ENCODE results near the gene DND1. TPM values are rescaled to one million over a fixed set of nuclear protein-coding genes. Genes with fewer than 3 reads are reported as not detected.
A peak's percentile ranks its signal among the peaks of the same experiment; 100 is the strongest.
"Not testable (repeated sequence)": the region's sequence is repeated elsewhere in the genome, so short reads cannot be mapped to it uniquely, and the experiment has no call there.

DND1 gene
- 1 to 10 TPM in 1 of 6 experiments, under 1 TPM in 5; 0.27 to 1.4 (median 0.69) TPM for total RNA-seq
- long read RNA-seq, result 0 reads

- intact Hi-C loops (cut with DNase I), result no loop called here
- TF ChIP-seq POLR2A (IDR thresholded peaks at IDR 0.05) (no peak), CTCF (IDR thresholded peaks at IDR 0.05) (no peak)
- WGBS (ENCODE audit: insufficient coverage, low coverage, low lambda C conversion rate, missing lambda C conversion rate), result 92% methylated on average over 17 of the region's 45 CpGs
- Histone ChIP-seq H3K9me3 (no peaks in the 10 kb centered on the region), H3K27ac (no peak within 1 kb of the TSS), H3K4me1 (no peaks in the 10 kb centered on the region), H3K4me3 (no peak within 1 kb of the TSS), H3K36me3 (peaks cover 0 to 58% (median 16%) of the 10 kb centered on the region in 4 donors), H3K27me3 (no peaks in the 10 kb centered on the region)
- ATAC-seq (peak in 1 of 4 donors; percentile 7), DNase-seq (no peak)
These were observed at the start of gene DND1 for GRCh38 chr5:140673187-140673976. Gene DND1 (minus strand): TSS chr5:140673576. CDS start chr5:140673542, 34 bp downstream.

- H3K27me3 ChIP-seq; H3K36me3 ChIP-seq; H3K9me3 ChIP-seq; H3K27ac ChIP-seq; H3K4me1 ChIP-seq; intact Hi-C loops (cut with DNase I); H3K4me3 ChIP-seq; DNase-seq: not testable (repeated sequence)
- ATAC-seq, result peak in 3 of 4 donors; percentile 16 to 38 (median 31)
- 75% methylated on average over 5 of the region's 5 CpGs for WGBS (ENCODE audit: insufficient coverage, low coverage, low lambda C conversion rate, missing lambda C conversion rate)
These were observed 48.0 kb upstream of the DND1 start for GRCh38 chr5:140721395-140721794.

- H3K36me3 ChIP-seq; H3K9me3 ChIP-seq; DNase-seq; intact Hi-C loops (cut with DNase I); ATAC-seq; H3K4me3 ChIP-seq; H3K27ac ChIP-seq; H3K27me3 ChIP-seq; H3K4me1 ChIP-seq: not testable (repeated sequence)
- WGBS (ENCODE audit: insufficient coverage, low coverage, low lambda C conversion rate, missing lambda C conversion rate), result 29% methylated on average over 5 of the region's 6 CpGs
These were observed 47.4 kb upstream of the DND1 start for GRCh38 chr5:140720738-140721137.

GRCh38 chr5:140718266-140718592 lies 44.9 kb upstream of the DND1 start:
- no peak overlapping the region for H3K27ac ChIP-seq
- no peaks in the 10 kb centered on the region for H3K4me1 ChIP-seq
- DNase-seq (no peak), ATAC-seq (no peak)
- no peak overlapping the region for H3K4me3 ChIP-seq
- 74% methylated on average over 7 of the region's 7 CpGs for WGBS (ENCODE audit: insufficient coverage, low coverage, low lambda C conversion rate, missing lambda C conversion rate)
- intact Hi-C loops (cut with DNase I), result loop anchor here in 1 of 2 donors (10.0 kb wide), 1 partner anchor 353 kb away; the partner anchor contains the start of gene SLC4A9
- no peaks in the 10 kb centered on the region for H3K27me3 ChIP-seq
- no peaks in the 10 kb centered on the region for H3K9me3 ChIP-seq
- TF ChIP-seq POLR2A (IDR thresholded peaks at IDR 0.05) (no peak), CTCF (IDR thresholded peaks at IDR 0.05) (no peak)
- no peaks in the 10 kb centered on the region for H3K36me3 ChIP-seq

DNA sequence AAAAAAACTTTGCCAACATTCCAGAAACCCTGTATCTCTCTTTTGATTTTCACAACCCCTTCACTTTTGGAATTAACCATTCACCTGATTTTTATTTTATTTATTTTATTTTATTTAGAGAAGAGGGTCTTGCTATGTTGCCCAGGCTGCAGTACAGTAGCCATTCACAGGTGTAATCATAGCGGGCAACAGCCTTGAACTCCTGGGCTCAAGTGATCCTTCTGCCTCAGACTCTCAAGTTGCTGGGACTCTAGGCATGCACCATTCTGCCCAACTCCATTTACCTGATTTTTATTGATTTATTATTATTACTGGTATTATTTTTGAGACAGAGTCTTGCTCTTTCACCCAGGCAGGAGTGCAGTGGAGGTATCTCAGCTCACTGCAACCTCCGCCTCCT lies 42.9 kb upstream of the DND1 start:
- not testable (repeated sequence) for H3K27ac ChIP-seq, H3K4me3 ChIP-seq, DNase-seq, ATAC-seq, H3K36me3 ChIP-seq, H3K4me1 ChIP-seq, H3K27me3 ChIP-seq, H3K9me3 ChIP-seq
- 62% methylated on average over 1 of the region's 2 CpGs for WGBS (ENCODE audit: insufficient coverage, low coverage, low lambda C conversion rate, missing lambda C conversion rate)
- intact Hi-C loops (cut with DNase I), result loop anchor here in 1 of 2 donors (10.0 kb wide), 1 partner anchor 351 kb away; the partner anchor contains the start of gene SLC4A9

DNA sequence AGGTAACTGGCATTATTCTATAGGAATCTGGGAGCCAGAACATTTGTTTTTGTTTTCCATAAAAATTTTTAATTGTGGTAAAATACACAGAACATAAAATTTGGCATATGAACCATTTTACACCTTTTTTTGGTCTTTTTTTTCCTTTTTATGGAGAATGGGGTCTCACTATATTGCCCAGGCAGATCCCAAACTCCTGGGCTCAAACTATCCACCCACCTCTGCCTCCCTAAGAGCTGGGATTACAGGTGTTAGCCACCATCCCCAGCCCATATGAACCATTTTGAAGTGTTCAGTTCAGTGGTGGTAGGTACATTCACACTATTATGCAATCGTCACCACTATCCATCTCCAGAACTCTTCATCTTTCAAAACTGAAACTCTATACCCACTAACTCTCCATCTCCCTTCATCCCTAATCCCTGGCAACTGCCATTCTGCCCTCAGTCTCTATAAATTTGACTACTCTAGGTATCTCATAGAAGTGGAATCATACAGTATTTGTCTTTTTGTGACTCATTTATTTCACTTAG lies 40.3 kb upstream of the DND1 start:
- intact Hi-C loops (cut with DNase I), result loop anchor here in 1 of 2 donors (10.0 kb wide), 1 partner anchor 349 kb away; the partner anchor contains the start of gene SLC4A9
- H3K4me3 ChIP-seq, result no peak overlapping the region

More for the DNA sequence above, 40.3 kb upstream of the DND1 start:
- DNase-seq (no peak), ATAC-seq (no peak)
- TF ChIP-seq POLR2A (IDR thresholded peaks at IDR 0.05) (no peak), CTCF (IDR thresholded peaks at IDR 0.05) (no peak)
- 82% methylated on average over 1 of the region's 1 CpG for WGBS (ENCODE audit: insufficient coverage, low coverage, low lambda C conversion rate, missing lambda C conversion rate)
- no peaks in the 10 kb centered on the region for H3K27me3 ChIP-seq
- no peaks in the 10 kb centered on the region for H3K9me3 ChIP-seq
- no peak overlapping the region for H3K27ac ChIP-seq
- no peaks in the 10 kb centered on the region for H3K4me1 ChIP-seq
- no peaks in the 10 kb centered on the region for H3K36me3 ChIP-seq

Measured in right lobe of liver (tissue), 6 donors.